Body of pancreas (tissue), 4 donors: ENCODE measurements around the gene ITPRIPL2. TPM values are rescaled to one million over a fixed set of nuclear protein-coding genes. Genes with fewer than 3 reads are reported as not detected.
A peak's percentile ranks its signal among the peaks of the same experiment; 100 is the strongest.

Source experiments
- ATAC-seq: fragments of 150-250 bp; one replicate; pipeline ENCODE4 v1.9.1; 2016
- DNase-seq, 4 donors: peaks; one replicate each; pipeline ENCODE4 v3.0.0-alpha.2; 2019
- H3K27ac ChIP-seq, 4 donors: fragments of 200-600 bp; sonication (generic); 1 replicate in 3 of 4; 2 replicates in 1 of 4; pipeline versions ENCODE4 v1.5.1 to v1.6.1; 2016 to 2019; ENCODE audit warnings: mild to moderate bottlenecking in 1 of 4, mixed read lengths in 1 of 4, moderate library complexity in 1 of 4
- H3K27me3 ChIP-seq, 2 donors: fragments of 200-600 bp; sonication (generic); one replicate each; pipeline ENCODE4 v1.6.0; 2016; ENCODE audit warnings: mild to moderate bottlenecking in 1 of 2
- H3K36me3 ChIP-seq, 2 donors: fragments of 200-600 bp; sonication (generic); replicated peaks in 1 of 2; 2 replicates each; pipeline ENCODE4 v1.5.1; 2016; ENCODE audit warnings: low read depth in 2 of 2; ENCODE audit not compliant: insufficient read depth in 1 of 2
- H3K4me1 ChIP-seq: fragments of 200-600 bp; sonication (generic); one replicate; pipeline ENCODE4 v1.6.0; 2016
- H3K4me3 ChIP-seq, 2 donors: fragments of 200-600 bp; sonication (generic); 1 replicate in 1 of 2; 2 replicates in 1 of 2; pipeline ENCODE4 v1.5.1; 2016 to 2019
- H3K9me3 ChIP-seq, 3 donors: fragments of 200-600 bp; sonication (generic); 1 replicate in 2 of 3; 2 replicates in 1 of 3; pipeline ENCODE4 v1.5.1; 2016
- CTCF ChIP-seq, 7 experiments: fragments of 450-650 bp in 4 of 7; fragments of 200-600 bp in 3 of 7; sonication (generic) in 3 of 7; IDR thresholded peaks; one replicate each; pipeline ENCODE4 v1.5.1; 2016 to 2019; ENCODE audit warnings: antibody characterized with exemption in 7 of 7
- POLR2A ChIP-seq, 3 donors: fragments of 450-650 bp; IDR thresholded peaks; one replicate each; pipeline ENCODE4 v1.6.1; 2016; ENCODE audit warnings: antibody characterized with exemption in 3 of 3, mild to moderate bottlenecking in 2 of 3
- WGBS, 2 donors: methylation state at CpG; one replicate each; pipeline ENCODE4 v1.1.5; 2017; 5-methylcytosine and 5-hydroxymethylcytosine counted together
- intact Hi-C: fragments of 100-400 bp; cut with DNase I; formaldehyde crosslinking; loops from one replicate; pipeline ENCODE4 v1.15.1; 2023
- total RNA-seq, 2 donors: library from RNA; depleted of rRNA; stranded (reverse); fragments of >200 nt; gene quantifications; one replicate each; pipeline ENCODE4 v1.1.0, GENCODE V29; 2016

Gene ITPRIPL2
- total RNA-seq, 2 donors from 2014 or later = 22.7 to 35.5 TPM

- H3K27me3 ChIP-seq = no peaks in the 10 kb centered on the region
- H3K4me3 ChIP-seq = no peak overlapping the region
- H3K9me3 ChIP-seq = no peaks in the 10 kb centered on the region
- intact Hi-C loops = no loop called here
- TF ChIP-seq POLR2A (IDR thresholded peaks at IDR 0.05) (no peak), CTCF (IDR thresholded peaks at IDR 0.05) (no peak)
- no peaks in the 10 kb centered on the region for H3K4me1 ChIP-seq
- WGBS, 2 donors = 74% methylated on average over 6 of the region's 6 CpGs
- H3K36me3 ChIP-seq = peaks cover 0 to 19% of the 10 kb centered on the region in 2 donors
- no peak for DNase-seq
- no peak for ATAC-seq
- H3K27ac ChIP-seq = no peak overlapping the region
Observed at GRCh38 chr16:19077879-19078278, 35.9 kb upstream of the ITPRIPL2 start.

GRCh38 chr16:19083670-19084069 is 30.1 kb upstream of the ITPRIPL2 start:
- H3K9me3 ChIP-seq = no peaks in the 10 kb centered on the region
- peaks cover 0 to 7% of the 10 kb centered on the region in 2 donors for H3K36me3 ChIP-seq
- H3K4me3 ChIP-seq = no peak overlapping the region
- no peak for DNase-seq
- TF ChIP-seq POLR2A (IDR thresholded peaks at IDR 0.05) (no peak), CTCF (IDR thresholded peaks at IDR 0.05) (no peak)
- intact Hi-C loops = loop anchor here (10.0 kb wide), 1 partner anchor 411 kb away; no protein-coding TSS in a partner anchor
- WGBS, 2 donors = 76 to 89% methylated on average over 1 of the region's 1 CpG
- no peaks in the 10 kb centered on the region for H3K27me3 ChIP-seq
- H3K27ac ChIP-seq = no peak overlapping the region
- ATAC-seq = no peak
- H3K4me1 ChIP-seq = peaks cover 15% of the 10 kb centered on the region

GRCh38 chr16:19084139-19084538 is 29.6 kb upstream of the ITPRIPL2 start:
- TF ChIP-seq CTCF (IDR thresholded peaks at IDR 0.05) (no peak), POLR2A (IDR thresholded peaks at IDR 0.05) (no peak)
- ATAC-seq = no peak
- intact Hi-C loops = loop anchor here (10.0 kb wide), 1 partner anchor 411 kb away; no protein-coding TSS in a partner anchor

GRCh38 chr16:19084879-19085278 is 28.9 kb upstream of the ITPRIPL2 start:
- 84 to 89% methylated on average over 5 of the region's 5 CpGs for WGBS, 2 donors
- Histone ChIP-seq H3K27ac (no peak overlapping the region), H3K4me1 (peaks cover 15% of the 10 kb centered on the region), H3K9me3 (no peaks in the 10 kb centered on the region), H3K27me3 (no peaks in the 10 kb centered on the region), H3K4me3 (no peak overlapping the region), H3K36me3 (peaks cover 0 to 2% of the 10 kb centered on the region in 2 donors)
- TF ChIP-seq POLR2A (IDR thresholded peaks at IDR 0.05) (no peak), CTCF (IDR thresholded peaks at IDR 0.05) (no peak)
- DNase-seq (no peak), ATAC-seq (no peak)
- intact Hi-C loops = loop anchor here (5.0 to 10.0 kb wide), 2 partner anchors 292 to 410 kb away; no protein-coding TSS in a partner anchor

More at GRCh38 chr16:19084139-19084538, 29.6 kb upstream of the ITPRIPL2 start:
- Histone ChIP-seq H3K4me3 (no peak overlapping the region), H3K9me3 (no peaks in the 10 kb centered on the region), H3K36me3 (peaks cover 0 to 2% of the 10 kb centered on the region in 2 donors), H3K4me1 (peaks cover 15% of the 10 kb centered on the region), H3K27me3 (no peaks in the 10 kb centered on the region), H3K27ac (no peak overlapping the region)
- DNase-seq = no peak
- WGBS, 2 donors = 74 to 76% methylated on average over 3 of the region's 3 CpGs

GRCh38 chr16:19085679-19086200 is 28.0 kb upstream of the ITPRIPL2 start:
- peaks cover 15% of the 10 kb centered on the region for H3K4me1 ChIP-seq
- no peak overlapping the region for H3K27ac ChIP-seq
- H3K9me3 ChIP-seq = no peaks in the 10 kb centered on the region
- 30 to 32% methylated on average over 8 of the region's 8 CpGs for WGBS, 2 donors
- intact Hi-C loops = loop anchor here (5.0 to 10.0 kb wide), 2 partner anchors 292 to 409 kb away; no protein-coding TSS in a partner anchor
- no peaks in the 10 kb centered on the region for H3K27me3 ChIP-seq
- no peak for TF ChIP-seq CTCF (IDR thresholded peaks at IDR 0.05)
- no peak for TF ChIP-seq POLR2A (IDR thresholded peaks at IDR 0.05)
- no peak overlapping the region for H3K4me3 ChIP-seq
- peak in 2 of 4 donors; percentile 18 for DNase-seq
- H3K36me3 ChIP-seq = peaks cover 0 to 2% of the 10 kb centered on the region in 2 donors
- no peak for ATAC-seq
